Retinal pigment epithelial cell (primary cell): ENCODE data around the gene TBC1D5.
A peak's percentile ranks its signal among the peaks of the same experiment; 100 is the strongest.
"Not testable (repeated sequence)": the region's sequence is repeated elsewhere in the genome, so short reads cannot be mapped to it uniquely, and the experiment has no call there.

ENCODE experiments used
- DNase-seq: peaks from one replicate; pipeline ENCODE4 v3.0.0-alpha.2; 2010; ENCODE audit warnings: low read depth
- H3K4me3 ChIP-seq: 2 replicates; pipeline ENCODE4 v1.5.1; 2011; ENCODE audit warnings: mild to moderate bottlenecking, low read length, control low read depth, moderate library complexity
- CTCF ChIP-seq: conservative IDR thresholded peaks from 2 replicates; pipeline ENCODE4 v1.5.1; 2011; ENCODE audit warnings: low read depth, low read length, control low read depth, inconsistent platforms

Gene TBC1D5

DNA sequence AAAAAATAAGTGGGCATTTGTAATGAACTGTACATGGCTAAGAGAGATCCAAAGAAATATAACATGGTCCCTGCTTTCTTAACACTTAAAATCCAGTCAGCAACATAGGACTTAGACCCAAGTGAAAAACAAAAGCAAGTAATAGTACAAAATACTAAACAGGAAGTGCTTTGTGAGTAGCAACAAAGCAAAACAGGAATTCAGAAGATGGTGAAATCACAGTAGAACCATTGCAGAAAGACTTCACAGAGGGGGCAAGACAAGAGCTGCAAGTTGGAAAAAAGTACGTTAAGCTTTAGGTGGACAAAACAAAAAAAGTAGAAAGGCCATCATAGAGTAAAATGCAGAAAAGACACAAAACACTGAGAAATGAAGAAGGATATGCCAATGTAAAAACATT, 116.0 kb downstream of the TBC1D5 start:
- no peak for DNase-seq
- no peak for TF ChIP-seq CTCF
- no peak overlapping the region for H3K4me3 ChIP-seq

GRCh38 chr3:17625133-17625532, 117.3 kb downstream of the TBC1D5 start:
- no peak for TF ChIP-seq CTCF
- no peak for DNase-seq
- no peak overlapping the region for H3K4me3 ChIP-seq

GRCh38 chr3:17623464-17623863, 119.0 kb downstream of the TBC1D5 start:
- DNase-seq = no peak
- no peak for TF ChIP-seq CTCF
- no peak overlapping the region for H3K4me3 ChIP-seq

GRCh38 chr3:17619968-17620367, 122.5 kb downstream of the TBC1D5 start:
- TF ChIP-seq CTCF = no peak
- DNase-seq = no peak
- no peak overlapping the region for H3K4me3 ChIP-seq

- H3K4me3 ChIP-seq, DNase-seq: not testable (repeated sequence)
Observed at GRCh38 chr3:17613017-17613416, 129.4 kb downstream of the TBC1D5 start.

GRCh38 chr3:17607905-17608304, 134.5 kb downstream of the TBC1D5 start:
- no peak for TF ChIP-seq CTCF
- no peak for DNase-seq
- no peak overlapping the region for H3K4me3 ChIP-seq

- H3K4me3 ChIP-seq = no peak overlapping the region
- DNase-seq = no peak
- no peak for TF ChIP-seq CTCF
Observed at GRCh38 chr3:17605934-17606333, 136.5 kb downstream of the TBC1D5 start.

- DNase-seq = peak; percentile 61
- no peak overlapping the region for H3K4me3 ChIP-seq
- TF ChIP-seq CTCF = no peak
Observed at GRCh38 chr3:17605032-17605431, 137.4 kb downstream of the TBC1D5 start.
